H1 (cell line): ENCODE results near the gene STK32C. TPM values are rescaled to one million over a fixed set of nuclear protein-coding genes. Genes with fewer than 3 reads are reported as not detected.

Source experiments
- CTCF ChIA-PET: fragments of 300-600 bp; sonication (Branson Sonifier 250); formaldehyde crosslinking; loops from one replicate; lab custom pipeline; 2021; ENCODE audit not compliant: partially characterized antibody; lab: Charles Lee
- POLR2A ChIA-PET: fragments of 300-600 bp; sonication (Branson Sonifier 250); formaldehyde crosslinking; loops from one replicate; lab custom pipeline; 2021; ENCODE audit warnings: inconsistent platforms; ENCODE audit not compliant: partially characterized antibody; lab: Charles Lee
- DNase-seq, 2 experiments: peaks; one replicate each; pipeline versions ENCODE4 v3.0.0 to v3.0.0-alpha.2; 2010 to 2022; ENCODE audit warnings: low spot score in 2 of 2, low read depth in 1 of 2, mixed read lengths in 1 of 2
- FAIRE-seq: peaks from 2 replicates; lab custom pipeline; 2011; peaks lifted over from hg19 to GRCh38; lab: Jason Lieb, UNC
- H2AFZ ChIP-seq: 2 replicates; pipeline ENCODE4 v1.8.1; 2012; ENCODE audit warnings: low read length, inconsistent platforms
- H2AK5ac ChIP-seq: 2 replicates; pipeline ENCODE4 v1.6.1; 2013; ENCODE audit warnings: low read depth, low read length
- H2BK120ac ChIP-seq: replicated peaks from 2 replicates; pipeline ENCODE3; 2013; ENCODE audit warnings: low read depth, low read length, inconsistent platforms
- H2BK12ac ChIP-seq: 2 replicates; pipeline ENCODE4 v1.6.1; 2013; ENCODE audit warnings: low read depth, low read length
- H2BK15ac ChIP-seq: 2 replicates; pipeline ENCODE4 v1.6.1; 2013; ENCODE audit warnings: low read length
- H2BK20ac ChIP-seq: 2 replicates; pipeline ENCODE4 v1.6.1; 2013; ENCODE audit warnings: low read length
- H2BK5ac ChIP-seq: 2 replicates; pipeline ENCODE4 v1.6.1; 2013; ENCODE audit warnings: low read depth, low read length
- H3K14ac ChIP-seq: 2 replicates; pipeline ENCODE4 v1.6.1; 2013; ENCODE audit warnings: inconsistent platforms; ENCODE audit not compliant: insufficient read length
- H3K18ac ChIP-seq: 2 replicates; pipeline ENCODE4 v1.6.1; 2013; ENCODE audit warnings: low read length; ENCODE audit errors: extremely low read depth
- H3K23ac ChIP-seq: 2 replicates; pipeline ENCODE4 v1.6.1; 2013; ENCODE audit warnings: inconsistent platforms; ENCODE audit not compliant: insufficient read length
- H3K23me2 ChIP-seq: 2 replicates; pipeline ENCODE4 v1.6.1; 2013; ENCODE audit warnings: low read depth, low read length
- H3K27ac ChIP-seq: 2 replicates; pipeline ENCODE4 v1.6.1; 2011; ENCODE audit warnings: low read depth, low read length, inconsistent platforms
- H3K27me3 ChIP-seq, 4 experiments: replicated peaks in 1 of 4; 1 replicate in 1 of 4; 2 replicates in 3 of 4; pipeline versions ENCODE4 v1.6.1 to v1.8.1; 2011 to 2013; ENCODE audit warnings: low read length in 3 of 4, mild to moderate bottlenecking in 3 of 4, inconsistent platforms in 2 of 4, mixed read lengths in 2 of 4, moderate library complexity in 1 of 4; ENCODE audit not compliant: control insufficient read depth in 3 of 4, insufficient read depth in 3 of 4; ENCODE audit errors: extremely low read depth in 1 of 4
- H3K36me3 ChIP-seq, 4 experiments: 2 replicates each; pipeline versions ENCODE4 v1.6.1 to v1.8.1; 2011 to 2013; ENCODE audit warnings: mild to moderate bottlenecking in 4 of 4, low read length in 3 of 4, moderate library complexity in 2 of 4, control low read depth in 1 of 4, inconsistent platforms in 1 of 4; ENCODE audit not compliant: insufficient read depth in 4 of 4, control insufficient read depth in 2 of 4
- H3K4ac ChIP-seq: replicated peaks from 2 replicates; pipeline ENCODE3; 2013; ENCODE audit warnings: low read length, low read depth, mixed read lengths, inconsistent platforms; ENCODE audit not compliant: insufficient read length
- H3K4me1 ChIP-seq, 4 experiments: replicated peaks in 1 of 4; 1 replicate in 1 of 4; 2 replicates in 3 of 4; pipeline versions ENCODE4 v1.6.1 to v1.8.1; 2011 to 2013; ENCODE audit warnings: low read length in 3 of 4, inconsistent platforms in 2 of 4, mixed read lengths in 1 of 4; ENCODE audit not compliant: insufficient read depth in 4 of 4, control insufficient read depth in 3 of 4
- H3K4me2 ChIP-seq, 2 experiments: 2 replicates each; pipeline versions ENCODE4 v1.6.1 to v1.8.1; 2011 to 2013; ENCODE audit warnings: low read depth in 2 of 2, low read length in 2 of 2, control low read depth in 1 of 2, inconsistent platforms in 1 of 2, mild to moderate bottlenecking in 1 of 2; ENCODE audit not compliant: insufficient read depth in 1 of 2
- H3K4me3 ChIP-seq, 4 experiments: fragments of 200-600, 300-600 bp in 1 of 4; sonication (generic), shearing (Covaris generic), sonication (Bioruptor Twin) in 1 of 4; 2 replicates each; pipeline versions ENCODE4 v1.5.1 to v1.8.1; 2011 to 2016; ENCODE audit warnings: low read length in 4 of 4, low read depth in 3 of 4, control low read depth in 2 of 4, inconsistent platforms in 2 of 4, mild to moderate bottlenecking in 2 of 4, mixed read lengths in 1 of 4, moderate library complexity in 1 of 4; ENCODE audit not compliant: insufficient read depth in 2 of 4; ENCODE audit errors: extremely low read depth in 1 of 4
- H3K56ac ChIP-seq: replicated peaks from 2 replicates; pipeline ENCODE3; 2013; ENCODE audit warnings: low read depth, mild to moderate bottlenecking, mixed read lengths, low read length, inconsistent platforms; ENCODE audit not compliant: insufficient read length
- H3K79me1 ChIP-seq: 2 replicates; pipeline ENCODE4 v1.6.1; 2013; ENCODE audit warnings: low read depth, low read length, control low read depth
- H3K79me2 ChIP-seq, 2 experiments: 2 replicates each; pipeline versions ENCODE4 v1.6.1 to v1.8.1; 2012 to 2013; ENCODE audit warnings: low read length in 2 of 2, mild to moderate bottlenecking in 2 of 2, inconsistent platforms in 1 of 2; ENCODE audit not compliant: insufficient read depth in 2 of 2, control insufficient read depth in 1 of 2
- H3K9ac ChIP-seq, 4 experiments: replicated peaks in 1 of 4; 1 replicate in 1 of 4; 2 replicates in 3 of 4; pipeline versions ENCODE4 v1.6.1 to v1.8.1; 2011 to 2013; ENCODE audit warnings: low read depth in 3 of 4, low read length in 3 of 4, control low read depth in 2 of 4, mild to moderate bottlenecking in 2 of 4, moderate library complexity in 2 of 4, inconsistent platforms in 1 of 4; ENCODE audit errors: extremely low read depth in 1 of 4
- H3K9me3 ChIP-seq, 2 experiments: 2 replicates each; pipeline versions ENCODE4 v1.6.1 to v1.8.1; 2012 to 2013; ENCODE audit warnings: mild to moderate bottlenecking in 2 of 2, moderate library complexity in 2 of 2, control low read depth in 1 of 2, inconsistent platforms in 1 of 2, low read depth in 1 of 2, low read length in 1 of 2, mixed read lengths in 1 of 2; ENCODE audit not compliant: insufficient read depth in 2 of 2
- H4K20me1 ChIP-seq, 2 experiments: replicated peaks in 1 of 2; 2 replicates each; pipeline versions ENCODE3 to v1.8.1; 2011 to 2013; ENCODE audit warnings: inconsistent platforms in 2 of 2, low read length in 2 of 2, mild to moderate bottlenecking in 1 of 2; ENCODE audit not compliant: insufficient read depth in 2 of 2, control insufficient read depth in 1 of 2
- H4K5ac ChIP-seq: 2 replicates; pipeline ENCODE4 v1.6.1; 2013; ENCODE audit warnings: low read length, low read depth, mixed read lengths, inconsistent platforms; ENCODE audit not compliant: insufficient read length
- H4K8ac ChIP-seq: 2 replicates; pipeline ENCODE4 v1.8.0; 2013; ENCODE audit warnings: mild to moderate bottlenecking, moderate library complexity, low read length, inconsistent platforms; ENCODE audit not compliant: insufficient read depth; ENCODE audit errors: extremely low read depth
- H4K91ac ChIP-seq: replicated peaks from 2 replicates; pipeline ENCODE3; 2013; ENCODE audit warnings: low read length, mixed read lengths, inconsistent platforms; ENCODE audit not compliant: insufficient read length
- EP300 ChIP-seq, 2 experiments: IDR thresholded peaks; 1 replicate in 1 of 2; 2 replicates in 1 of 2; pipeline ENCODE4 v1.6.1; 2011 to 2012; ENCODE audit warnings: low read depth in 2 of 2, low read length in 2 of 2, mild to moderate bottlenecking in 2 of 2, borderline replicate concordance in 1 of 2, inconsistent platforms in 1 of 2, moderate library complexity in 1 of 2
- FOSL1 ChIP-seq: IDR thresholded peaks from 2 replicates; pipeline ENCODE4 v1.6.1; 2011; ENCODE audit warnings: mild to moderate bottlenecking, low read depth, low read length, moderate library complexity; ENCODE audit not compliant: insufficient read depth
- POLR2AphosphoS5 ChIP-seq: IDR thresholded peaks from 2 replicates; pipeline ENCODE4 v1.6.1; 2011; ENCODE audit warnings: low read depth, low read length
- TAF1 ChIP-seq: IDR thresholded peaks from 2 replicates; pipeline ENCODE4 v1.6.1; 2011; ENCODE audit warnings: mild to moderate bottlenecking, low read depth, low read length
- TBP ChIP-seq: IDR thresholded peaks from 2 replicates; pipeline ENCODE4 v1.6.1; 2011; ENCODE audit warnings: low read depth, low read length, improper control_type of control experiment
- TCF12 ChIP-seq: IDR thresholded peaks from 2 replicates; pipeline ENCODE4 v1.6.1; 2011; ENCODE audit warnings: low read depth, mild to moderate bottlenecking, low read length
- USF2 ChIP-seq: IDR thresholded peaks from 2 replicates; pipeline ENCODE4 v1.6.1; 2011; ENCODE audit warnings: low read length, improper control_type of control experiment
- ZNF274 ChIP-seq: IDR thresholded peaks from 2 replicates; pipeline ENCODE4 v1.7.0; 2012; ENCODE audit warnings: low read length, borderline replicate concordance; ENCODE audit errors: extremely low read depth
- WGBS, 2 experiments: shearing (Covaris generic) in 1 of 2; methylation state at CpG; one replicate each; pipeline versions ENCODE4 v1.1.6 to v1.1.7; 2013 to 2015; ENCODE audit warnings: low lambda C conversion rate in 2 of 2, mixed read lengths in 2 of 2, inconsistent platforms in 1 of 2, low coverage in 1 of 2, missing lambda C conversion rate in 1 of 2; ENCODE audit not compliant: insufficient replicate concordance in 2 of 2, insufficient coverage in 1 of 2, insufficient read length in 1 of 2; ENCODE audit errors: extremely low coverage in 1 of 2, missing lambda C conversion rate in 1 of 2; 5-methylcytosine and 5-hydroxymethylcytosine counted together
- polyA plus RNA-seq, 7 experiments: library from polyadenylated mRNA; depleted of rRNA in 3 of 7; stranded (reverse) in 5 of 7; unstranded in 2 of 7; fragments of >200 nt in 5 of 7; fragments of 200-250 nt in 2 of 7; gene quantifications; 1 replicate in 5 of 7; 2 replicates in 1 of 7; 4 replicates in 1 of 7; pipeline versions ENCODE4 v1.2.1 to v1.2.3, GENCODE V29; 2011 to 2013; ENCODE audit warnings: missing spikeins in 2 of 7, mixed read lengths in 2 of 7
- total RNA-seq: library from RNA; stranded (reverse); fragmentation: NEBNext Ultra II Directional; extraction: Animal tissue kit (Norgen Biotek cat#: 25700); gene quantifications from 2 replicates; pipeline ENCODE4 v1.2.1, GENCODE V29; 2021
- TF ChIP-seq, protein P1 (sequence below): IDR thresholded peaks from 2 replicates; pipeline ENCODE4 v1.6.1; 2012; ENCODE audit warnings: low read length, inconsistent platforms

The STK32C gene
- total and polyA plus RNA-seq, 2 of the 8 experiments (the other 6 are each of a cell fraction or from before 2014, with no cell fraction given) = 10.6 to 15.6 TPM

DNA sequence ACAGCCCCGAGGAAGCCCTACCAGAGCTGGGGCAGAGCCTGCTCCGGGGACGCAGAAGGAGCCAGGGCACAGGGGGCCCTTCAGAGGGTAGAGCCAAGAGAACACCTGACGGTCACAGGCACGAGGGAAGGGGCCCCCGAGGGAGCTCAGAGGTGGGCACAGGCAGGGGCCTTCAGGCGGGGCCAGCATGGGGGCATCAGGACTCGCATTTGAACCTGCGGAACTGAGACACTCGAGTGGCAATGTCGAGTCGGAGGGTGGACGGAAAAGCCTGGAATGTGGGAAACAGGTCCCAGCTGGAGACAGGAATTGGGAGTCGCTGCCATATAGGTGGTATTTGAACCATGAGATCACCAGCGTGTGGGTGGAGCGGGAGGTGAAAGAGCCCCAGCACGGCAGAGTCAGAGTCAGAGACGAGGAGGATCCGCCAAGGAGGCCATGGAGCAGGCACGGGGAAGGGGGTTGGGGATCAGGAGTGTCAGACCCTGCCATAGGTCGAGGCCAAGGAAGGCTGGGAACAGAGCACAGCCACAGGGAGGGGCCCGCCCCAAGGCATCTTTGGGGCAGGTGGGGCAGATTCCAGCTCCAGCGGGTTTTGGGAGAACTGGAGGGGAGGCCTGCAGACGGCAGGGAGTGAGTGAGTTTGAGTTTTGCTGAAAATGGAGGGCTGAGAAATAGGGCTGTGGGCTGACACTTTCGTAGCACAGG lies 13.8 kb downstream of the STK32C start:
- Histone ChIP-seq H3K4ac (no peak overlapping the region), H4K91ac (no peak overlapping the region), H3K9me3 (no peaks in the 10 kb centered on the region), H2BK12ac (no peak overlapping the region), H3K27me3 (no peaks in the 10 kb centered on the region), H3K4me2 (peak overlapping the region in 1 of 2 experiments; percentile 33; a peak in 2 of 4 replicates), H3K79me2 (no peaks in the 10 kb centered on the region), H3K4me3 (no peak overlapping the region), H3K27ac (no peak overlapping the region), H2BK5ac (peak overlapping the region; percentile 9; the same call in 1 of the 2 replicates), H3K23me2 (no peaks in the 10 kb centered on the region), H2BK20ac (no peak overlapping the region), H3K9ac (no peak overlapping the region), H2BK120ac (no peak overlapping the region), H3K18ac (no peak overlapping the region; the same call in 1 of the 2 replicates), H4K5ac (no peak overlapping the region), H3K23ac (no peak overlapping the region), H3K56ac (no peak overlapping the region), H3K4me1 (peaks cover 0 to 15% (median 11%) of the 10 kb centered on the region in 4 experiments; a peak in 6 of 7 replicates), H3K14ac (no peak overlapping the region), H2AFZ (no peak overlapping the region), H2BK15ac (no peak overlapping the region), H4K20me1 (peaks cover 8 to 11% of the 10 kb centered on the region in 2 experiments), H3K79me1 (no peaks in the 10 kb centered on the region), H3K36me3 (no peaks in the 10 kb centered on the region), H4K8ac (peak overlapping the region; percentile 64; the same call in 1 of the 2 replicates), H2AK5ac (no peak overlapping the region)
- WGBS, 2 experiments = 77% methylated on average over 23 of the region's 25 CpGs; no CpG with 5 or more reads in 1 of the 2 experiments
- no peak for DNase-seq
- ChIA-PET POLR2A (interaction anchor here (0.9 to 1.4 kb wide), 3 partner anchors 8 to 42 kb away, joined by 3 to 5 read pairs (median 3); no protein-coding TSS in a partner anchor), CTCF (interaction anchor here (0.6 to 2.3 kb wide), 7 partner anchors 9 to 360 kb away, joined by 3 to 8 read pairs (median 5); no protein-coding TSS in a partner anchor)
- no peak for FAIRE-seq
- no peak for TF ChIP-seq EP300 (IDR thresholded peaks at IDR 0.05; ENCODE audit: borderline replicate concordance in 1 of 2, low read depth in 2 of 2, low read length in 2 of 2)
- TF ChIP-seq TCF12 = no peak
- TF ChIP-seq USF2 = no peak
- TF ChIP-seq POLR2AphosphoS5 = no peak
- no peak for TF ChIP-seq TAF1
- TF ChIP-seq TBP = no peak
- TF ChIP-seq, protein P1, sequence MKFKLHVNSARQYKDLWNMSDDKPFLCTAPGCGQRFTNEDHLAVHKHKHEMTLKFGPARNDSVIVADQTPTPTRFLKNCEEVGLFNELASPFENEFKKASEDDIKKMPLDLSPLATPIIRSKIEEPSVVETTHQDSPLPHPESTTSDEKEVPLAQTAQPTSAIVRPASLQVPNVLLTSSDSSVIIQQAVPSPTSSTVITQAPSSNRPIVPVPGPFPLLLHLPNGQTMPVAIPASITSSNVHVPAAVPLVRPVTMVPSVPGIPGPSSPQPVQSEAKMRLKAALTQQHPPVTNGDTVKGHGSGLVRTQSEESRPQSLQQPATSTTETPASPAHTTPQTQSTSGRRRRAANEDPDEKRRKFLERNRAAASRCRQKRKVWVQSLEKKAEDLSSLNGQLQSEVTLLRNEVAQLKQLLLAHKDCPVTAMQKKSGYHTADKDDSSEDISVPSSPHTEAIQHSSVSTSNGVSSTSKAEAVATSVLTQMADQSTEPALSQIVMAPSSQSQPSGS = no peak
- TF ChIP-seq ZNF274 = no peak
- TF ChIP-seq FOSL1 = no peak
